Brain pericyte (primary cell): Measurements from ENCODE around the gene BDNF.
"Not testable (repeated sequence)": the region's sequence is repeated elsewhere in the genome, so short reads cannot be mapped to it uniquely, and the experiment has no call there.

Source experiments
- DNase-seq: peaks from one replicate; pipeline ENCODE4 v3.0.0-alpha.2; 2012; ENCODE audit warnings: low read depth, low spot score

Gene BDNF

DNA sequence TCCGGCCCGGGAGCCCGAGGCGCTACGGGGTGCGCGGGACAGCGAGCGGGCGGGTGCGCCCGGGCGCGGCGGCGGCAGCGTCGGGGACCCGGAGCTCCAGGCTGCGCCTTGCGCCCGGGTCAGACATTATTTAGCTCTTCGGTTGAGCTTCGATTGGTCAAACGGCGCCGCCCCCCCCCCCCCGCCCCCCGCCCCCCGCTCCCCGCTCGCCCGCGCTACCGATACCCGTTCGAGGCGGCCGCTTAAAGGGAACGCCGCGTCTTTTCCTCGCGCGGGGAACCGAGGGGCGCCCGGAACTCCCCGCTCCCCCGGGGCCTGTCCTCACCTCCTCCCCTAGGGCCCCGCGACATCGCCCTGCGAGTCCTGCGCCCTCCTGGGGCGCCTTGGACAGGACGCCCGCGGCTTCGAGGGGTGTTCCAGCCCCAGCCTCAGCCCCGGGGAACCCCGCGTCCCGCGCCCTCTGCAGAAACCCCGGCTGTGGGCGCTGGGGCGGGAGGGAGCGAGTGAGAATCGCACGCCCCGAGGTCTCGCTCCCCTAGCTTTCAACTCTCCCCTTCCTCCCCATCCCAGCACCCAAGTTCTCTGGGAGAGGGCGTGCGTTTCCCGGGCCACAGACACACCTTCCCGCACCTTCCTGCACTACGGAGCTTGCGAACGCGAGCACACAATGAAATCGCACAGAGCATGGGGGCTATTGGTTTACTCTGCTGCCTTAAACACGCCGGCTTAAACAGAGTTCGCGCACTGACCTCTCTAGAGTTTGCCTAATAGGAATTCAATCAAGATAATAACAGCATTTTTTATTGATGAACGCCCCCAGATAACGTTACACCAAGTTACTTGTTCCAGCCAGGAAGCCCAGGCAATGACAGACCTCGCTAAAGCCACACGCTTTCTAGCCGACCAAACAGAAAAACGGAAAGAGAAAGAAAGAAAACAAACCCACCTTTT is at the start of gene BDNF:
BDNF (minus strand) TSS at position 105 of the 951 bp plus-strand sequence. CDS start 41,891 bp downstream, outside the sequence.
- DNase-seq: no peak

DNA sequence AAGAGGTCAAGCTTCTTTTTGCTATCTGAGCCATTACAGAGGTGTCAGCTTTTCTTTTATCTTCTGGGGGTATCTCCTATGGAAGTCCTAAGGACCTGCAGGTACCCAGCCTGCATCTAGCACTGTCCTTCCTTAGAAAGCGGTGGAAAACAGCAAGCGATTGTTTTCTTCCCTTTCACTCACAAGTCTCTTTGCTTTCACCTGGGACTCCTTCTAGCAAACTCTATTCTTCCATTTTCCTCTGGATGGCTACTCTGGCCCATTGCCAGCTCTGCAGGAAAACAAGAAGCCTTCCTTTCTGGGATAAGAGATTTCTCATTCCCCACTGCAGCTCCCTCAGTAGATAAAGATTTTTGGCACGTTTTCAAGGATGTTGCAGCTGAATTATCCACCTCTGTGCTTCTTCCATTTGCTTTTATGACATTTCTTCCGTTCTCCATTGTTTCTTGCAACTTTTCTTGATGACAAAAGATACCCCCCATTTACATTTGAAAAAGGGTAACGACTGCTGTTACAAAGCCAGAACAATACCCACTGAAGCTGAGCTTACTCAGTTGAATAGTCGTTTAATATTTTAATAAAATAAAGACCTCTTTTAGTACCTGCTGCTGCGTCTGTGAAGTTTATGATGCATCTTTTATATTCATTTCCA is 40.2 kb upstream of the BDNF start:
- no peak for DNase-seq

DNA sequence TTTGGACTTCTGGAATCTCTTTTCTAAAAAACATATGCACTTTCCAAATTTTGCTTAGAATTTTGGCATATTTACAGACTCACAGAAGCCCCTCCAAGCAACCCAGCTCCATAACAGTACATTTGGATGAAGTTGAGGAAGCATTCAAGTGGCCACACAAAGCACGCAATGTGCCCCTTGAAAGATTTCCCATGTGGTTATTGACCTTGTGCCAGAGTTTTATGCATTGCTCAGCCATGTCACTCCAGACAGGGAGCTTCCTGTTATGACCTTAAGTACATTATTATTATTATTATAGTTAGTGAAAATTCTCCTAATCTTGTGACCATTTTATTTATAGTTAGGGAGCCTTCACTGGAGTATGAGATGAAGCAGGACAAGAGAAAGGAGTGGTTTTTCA is 35.0 kb upstream of the BDNF start:
- DNase-seq: no peak

DNA sequence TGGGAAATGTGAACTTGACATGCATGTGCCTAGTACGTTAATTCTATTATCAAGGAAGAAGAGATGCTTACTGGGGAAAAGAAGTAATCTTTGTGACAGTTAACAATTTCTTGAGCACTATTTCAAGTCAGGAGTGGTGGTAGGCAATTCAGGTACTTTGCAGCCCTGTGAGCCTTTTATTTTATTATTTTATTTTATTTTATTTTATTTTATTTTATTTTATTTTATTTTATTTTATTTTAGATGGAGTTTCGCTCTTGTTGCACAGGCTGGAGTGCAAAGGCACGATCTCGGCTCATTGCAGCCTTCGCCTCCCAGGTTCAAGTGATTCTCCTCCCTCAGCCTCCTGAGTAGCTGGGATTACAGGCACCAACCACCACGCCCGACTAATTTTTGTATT is 31.5 kb upstream of the BDNF start:
- DNase-seq: not testable (repeated sequence)

DNA sequence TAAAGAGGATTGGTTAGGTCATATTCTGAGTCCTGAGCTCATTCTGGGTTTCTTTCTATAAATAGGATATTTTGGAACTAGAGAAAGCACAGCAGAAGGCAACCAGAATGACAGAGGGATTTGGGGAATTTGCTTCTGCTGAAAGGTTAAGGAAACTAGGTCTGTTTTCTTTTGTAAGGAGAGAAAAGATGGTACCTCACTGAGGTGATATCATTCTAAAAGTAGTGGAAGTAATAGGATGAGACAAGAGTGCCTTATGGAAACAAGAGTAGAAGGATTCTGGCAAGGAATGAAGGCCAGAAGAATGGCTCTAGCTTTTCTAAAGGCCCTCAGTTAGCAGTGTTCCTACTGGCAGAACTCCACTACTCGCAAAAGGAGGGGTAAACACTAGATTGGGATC is 26.7 kb upstream of the BDNF start:
- DNase-seq: no peak

DNA sequence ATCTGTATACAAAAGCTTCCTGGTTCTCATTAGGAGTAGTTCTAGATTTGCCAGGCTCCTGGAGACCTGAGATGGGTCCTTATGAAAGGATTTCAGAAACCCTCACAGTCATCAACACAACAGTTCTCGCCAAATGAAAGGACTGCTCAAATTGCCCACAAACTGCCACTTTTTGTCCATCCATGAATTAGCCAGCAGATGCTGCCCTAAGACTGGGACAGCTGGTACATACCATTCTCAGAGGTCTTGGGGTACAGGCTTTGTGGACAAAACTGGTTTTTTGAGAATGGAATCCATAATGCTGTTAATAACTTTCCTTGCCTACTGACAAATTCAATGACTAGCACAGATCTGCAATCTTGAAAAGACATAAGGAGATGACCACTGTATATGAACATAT is 23.4 kb upstream of the BDNF start:
- DNase-seq: no peak

DNA sequence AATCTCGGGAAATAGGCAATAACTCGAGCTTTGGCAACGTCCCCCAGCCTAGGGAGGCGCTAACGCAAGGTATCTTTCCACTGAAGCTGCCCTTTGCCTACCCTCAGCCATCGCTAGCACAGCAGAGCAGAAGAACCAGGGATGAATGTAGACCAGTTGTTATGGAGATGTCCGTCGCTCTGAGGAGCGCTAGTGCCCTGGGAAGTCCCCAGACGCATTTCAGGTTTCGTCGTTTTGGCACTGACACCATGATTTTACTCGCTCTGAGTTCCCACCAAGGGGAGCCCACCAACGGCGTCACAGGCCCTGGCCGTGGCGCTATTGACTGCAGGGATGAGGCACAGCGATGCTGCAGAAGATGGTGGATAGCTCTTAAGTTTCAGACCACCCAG is 22.7 kb upstream of the BDNF start:
- no peak for DNase-seq

DNA sequence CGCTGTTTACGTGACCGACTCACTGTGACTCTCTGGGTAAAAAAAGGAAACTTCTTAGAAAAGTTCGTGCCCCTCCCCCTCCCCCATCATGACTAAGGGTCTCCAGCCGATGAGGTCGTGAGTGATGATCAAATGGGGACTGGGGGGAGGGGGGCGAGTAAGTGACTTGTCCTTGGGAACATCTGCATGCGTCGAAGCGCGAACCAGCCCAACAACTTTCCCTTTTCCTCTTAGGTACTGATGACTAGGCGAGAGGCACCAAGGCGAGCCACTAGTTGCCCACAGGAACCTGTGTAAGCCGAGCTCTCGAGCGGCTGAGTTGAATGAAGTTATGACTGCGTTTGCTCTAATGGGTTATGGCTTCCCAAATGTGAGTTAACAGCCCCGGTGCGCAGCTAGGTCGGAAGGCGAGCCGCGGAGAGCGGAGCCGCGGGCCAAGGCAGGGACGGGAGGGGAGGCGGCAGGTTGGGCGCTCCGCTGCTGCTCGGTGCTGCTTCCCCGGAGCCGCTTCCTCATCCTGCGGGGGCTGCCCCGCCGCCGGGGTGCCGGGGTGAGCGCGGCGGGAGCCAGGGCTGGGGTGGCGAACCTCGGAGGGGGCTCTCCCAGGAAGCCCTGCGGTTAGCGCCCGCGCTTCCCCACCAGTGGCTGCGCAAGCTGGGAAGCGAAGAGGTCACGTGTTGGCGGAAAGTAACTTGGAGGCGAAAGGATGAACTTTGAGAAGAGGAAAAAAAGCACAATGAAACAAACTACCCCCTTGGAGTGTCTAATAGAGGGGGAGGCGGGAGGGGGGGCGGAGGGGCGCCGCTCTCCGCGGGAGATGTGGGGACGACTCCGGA is 22.1 kb upstream of the BDNF start:
- DNase-seq: no peak

DNA sequence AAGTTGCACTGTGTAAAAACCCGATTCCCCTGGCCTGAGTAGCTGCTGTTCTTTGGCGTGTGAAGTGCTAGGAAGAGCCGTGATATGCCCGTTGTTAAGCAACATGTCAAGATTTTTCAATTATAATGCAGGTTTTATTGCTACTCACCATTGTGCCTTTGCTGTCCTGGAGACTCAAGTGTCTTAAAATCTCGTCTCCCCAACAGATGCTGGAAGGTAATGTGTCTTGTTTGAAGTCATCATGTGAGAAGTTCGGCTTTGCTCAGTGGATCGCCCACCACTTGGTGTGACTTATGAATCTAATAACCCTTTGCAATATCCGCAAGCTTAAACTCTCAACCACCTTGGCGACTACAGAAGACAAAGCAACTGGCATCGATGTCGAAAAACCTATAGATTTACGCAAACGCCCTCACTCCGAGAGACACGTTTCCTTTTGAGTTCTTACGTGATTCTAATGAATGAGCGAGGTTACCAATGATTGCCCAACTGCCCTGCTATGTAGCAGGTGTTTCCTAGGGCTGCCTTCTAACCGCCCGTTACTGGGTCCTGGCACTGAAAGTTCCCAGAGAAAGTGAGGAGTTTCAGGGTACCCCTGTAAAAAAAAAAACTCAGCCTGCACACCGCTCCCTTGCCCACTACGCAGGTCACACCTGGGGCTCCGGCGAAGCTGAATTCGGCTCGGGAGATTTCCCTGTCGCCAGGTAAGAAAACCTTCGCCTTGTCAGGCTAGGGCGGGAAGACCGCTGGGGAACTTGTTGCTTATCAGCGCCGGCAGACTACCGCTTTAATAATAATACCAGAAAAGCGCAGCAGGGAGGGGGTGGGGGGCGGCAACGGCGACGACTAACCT is 21.2 kb upstream of the BDNF start:
- DNase-seq: no peak

DNA sequence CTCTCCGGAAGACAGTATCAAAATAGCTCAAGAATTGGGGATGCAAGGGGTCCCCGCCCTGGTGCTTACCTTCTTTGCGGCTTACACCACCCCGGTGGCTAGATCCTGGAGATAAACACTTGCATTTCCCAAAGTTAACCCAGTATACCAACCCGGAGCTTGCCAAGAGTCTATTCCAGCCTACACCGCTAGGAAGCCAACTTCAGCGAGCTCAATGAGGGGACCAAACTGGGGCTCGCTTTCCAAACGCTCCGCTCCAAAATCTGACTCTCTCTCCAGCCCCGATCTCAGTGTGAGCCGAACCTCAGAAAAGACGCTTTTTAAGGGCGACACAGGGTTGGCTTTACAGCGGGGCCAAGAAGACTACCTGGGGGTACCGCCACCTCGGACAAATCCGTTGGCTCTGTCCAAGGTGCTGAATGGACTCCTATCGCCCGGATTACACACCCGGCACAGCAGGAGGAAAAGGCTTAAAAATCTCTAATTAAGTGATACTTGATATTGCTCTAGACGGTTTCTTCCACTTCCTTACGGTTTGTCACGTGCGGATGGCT is 20.1 kb upstream of the BDNF start:
- DNase-seq: no peak

DNA sequence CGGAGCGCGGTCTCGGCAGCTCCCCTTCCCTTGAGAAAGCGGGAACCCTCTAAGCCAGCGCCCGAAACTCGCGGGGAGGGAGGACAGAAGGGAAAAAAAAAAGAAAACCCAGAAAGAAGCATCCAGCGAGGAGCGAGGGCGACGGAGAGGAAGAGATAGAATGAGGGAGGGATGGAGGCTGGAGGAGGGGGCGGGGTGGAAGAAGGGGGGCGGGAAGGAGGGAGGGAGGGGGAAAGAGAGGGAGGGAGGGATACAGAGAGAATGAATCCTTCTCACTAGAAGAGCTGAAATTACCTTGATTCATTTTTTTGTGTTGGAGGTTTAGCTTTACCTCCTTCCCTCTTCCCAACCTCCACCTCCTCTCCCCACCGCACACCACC is 19.3 kb upstream of the BDNF start:
- DNase-seq: no peak

DNA sequence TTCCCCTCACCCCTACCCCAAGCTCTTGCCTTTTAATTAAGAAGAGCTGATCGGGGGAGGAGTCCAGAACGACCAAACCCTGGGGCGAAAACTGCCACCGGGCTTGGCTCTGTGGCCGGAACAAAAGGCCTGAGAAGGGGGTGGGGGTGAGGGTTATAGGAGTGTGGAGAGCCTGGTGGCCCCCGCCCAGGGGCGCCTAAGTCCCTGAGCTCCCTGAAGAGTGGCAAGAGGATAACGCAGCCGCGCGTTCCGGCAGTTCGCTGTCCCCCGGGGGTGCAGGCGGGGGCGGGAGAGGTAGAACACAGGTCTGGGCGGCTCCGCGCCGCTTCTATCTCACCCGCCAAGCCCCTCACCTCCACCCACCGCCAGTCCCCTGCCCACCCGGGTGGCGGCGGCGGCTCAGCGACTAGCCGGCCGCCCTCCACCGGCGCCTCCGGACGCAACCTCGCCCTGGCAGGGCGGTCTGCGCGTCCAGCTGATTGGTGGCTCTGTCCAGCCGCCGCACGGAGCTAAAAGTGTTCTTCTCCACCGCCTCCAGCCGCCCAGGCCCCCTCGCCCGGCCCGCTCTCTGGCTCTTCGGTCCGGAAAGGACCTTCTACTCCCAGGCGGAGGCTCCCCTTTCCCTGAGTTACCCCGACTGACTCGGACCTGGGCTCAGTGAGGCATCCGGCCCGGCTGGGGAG is 18.7 kb upstream of the BDNF start:
- no peak for DNase-seq

DNA sequence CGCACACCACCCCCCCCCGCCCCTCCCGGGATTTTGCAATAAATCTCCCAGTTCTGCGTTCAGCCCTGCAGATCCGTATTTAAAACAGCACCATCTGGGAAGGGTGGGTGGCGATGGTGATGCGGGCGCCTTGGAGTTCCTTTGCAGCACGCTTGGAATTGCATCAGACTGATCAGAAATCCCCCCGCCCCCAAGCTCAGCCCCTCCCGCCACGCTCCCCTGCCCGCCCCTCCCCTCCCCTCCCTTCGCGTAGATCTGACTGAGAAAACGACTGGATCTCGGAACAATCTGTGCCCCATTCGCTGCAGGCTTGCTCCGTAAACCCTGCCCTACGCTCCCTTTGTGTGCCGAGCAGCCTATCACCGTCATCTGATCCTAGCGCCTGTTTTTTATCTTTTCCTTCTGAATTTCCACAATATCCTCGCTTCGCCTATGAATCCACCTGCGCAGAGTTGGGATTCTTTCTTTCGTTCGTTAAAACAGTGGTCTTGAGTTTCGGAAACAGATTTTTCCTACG is 18.1 kb upstream of the BDNF start:
- no peak for DNase-seq

DNA sequence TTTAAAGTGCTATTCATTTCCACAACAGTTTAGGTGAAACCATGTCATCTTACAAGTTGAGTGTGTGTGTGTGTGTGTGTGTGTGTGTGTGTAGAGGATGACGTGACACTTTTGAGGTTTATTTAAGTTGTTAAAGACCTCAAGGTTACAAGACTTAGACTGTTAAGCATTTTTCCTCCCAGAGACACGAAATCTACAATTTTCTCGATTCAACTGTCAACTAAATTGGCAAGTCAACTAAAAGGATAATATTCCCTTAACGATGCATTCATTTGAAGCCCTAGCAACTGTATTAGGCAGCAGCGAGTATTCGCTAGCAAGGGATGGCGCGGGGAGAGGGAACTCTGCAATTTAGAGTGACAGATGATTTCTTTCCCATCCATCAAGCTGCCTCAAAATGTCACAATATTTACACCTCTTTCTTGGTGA is 17.6 kb upstream of the BDNF start:
- no peak for DNase-seq

DNA sequence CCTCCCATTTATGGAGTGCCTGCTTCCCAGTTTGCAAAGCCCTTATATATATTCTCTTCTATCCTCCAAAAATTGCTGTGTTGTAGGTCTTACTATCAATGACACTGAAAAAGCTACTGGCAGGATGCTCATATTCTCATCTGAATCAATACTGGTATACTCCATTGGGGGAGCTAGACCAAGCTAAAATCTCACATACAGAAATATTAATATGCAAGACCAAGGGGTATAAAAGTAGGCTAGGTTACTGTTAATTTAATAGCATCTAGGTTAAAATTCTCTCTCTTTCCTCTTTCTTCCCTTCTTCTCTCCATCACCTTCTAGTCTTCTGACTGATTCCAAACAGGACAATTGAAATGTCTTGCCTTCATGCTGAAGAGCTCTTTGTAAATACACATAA is 17.1 kb upstream of the BDNF start:
- DNase-seq: no peak

DNA sequence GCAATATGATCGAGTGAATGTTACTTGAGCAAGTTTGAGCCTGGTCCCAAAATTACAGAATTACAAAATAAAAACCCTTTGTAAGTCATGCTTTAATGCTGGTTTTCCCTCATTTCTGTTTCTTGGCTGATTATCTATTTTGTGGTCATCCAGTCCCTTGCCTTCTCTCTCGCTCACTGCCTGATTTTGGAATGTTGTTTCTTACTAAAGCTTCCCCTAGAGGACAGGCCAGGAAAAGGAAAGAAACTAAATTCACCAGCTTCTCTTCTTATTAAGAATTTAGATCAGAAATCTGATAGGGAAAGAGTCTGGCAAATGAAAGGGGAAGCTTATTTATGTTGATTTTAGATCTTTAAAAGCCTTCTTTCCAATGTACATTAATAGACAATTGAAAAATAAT is 16.6 kb upstream of the BDNF start:
- DNase-seq: no peak

DNA sequence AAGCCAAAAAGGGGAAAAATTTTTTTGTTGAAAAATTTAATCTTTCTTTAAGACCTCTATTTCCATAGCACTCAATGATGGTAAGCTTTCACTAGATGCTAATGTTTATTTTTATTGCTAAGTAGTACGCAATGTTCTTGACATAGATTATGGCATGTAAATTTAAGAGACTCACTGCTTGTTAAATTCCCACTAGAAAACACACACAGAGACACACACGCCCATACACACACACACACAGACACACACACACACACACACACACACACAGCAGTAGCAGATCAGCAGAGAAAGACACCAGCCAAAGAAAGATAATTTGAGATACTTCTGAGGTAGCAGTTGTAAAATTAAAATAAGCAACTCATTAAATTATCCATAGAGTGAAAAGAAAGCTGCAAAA is 16.0 kb upstream of the BDNF start:
- DNase-seq: no peak

DNA sequence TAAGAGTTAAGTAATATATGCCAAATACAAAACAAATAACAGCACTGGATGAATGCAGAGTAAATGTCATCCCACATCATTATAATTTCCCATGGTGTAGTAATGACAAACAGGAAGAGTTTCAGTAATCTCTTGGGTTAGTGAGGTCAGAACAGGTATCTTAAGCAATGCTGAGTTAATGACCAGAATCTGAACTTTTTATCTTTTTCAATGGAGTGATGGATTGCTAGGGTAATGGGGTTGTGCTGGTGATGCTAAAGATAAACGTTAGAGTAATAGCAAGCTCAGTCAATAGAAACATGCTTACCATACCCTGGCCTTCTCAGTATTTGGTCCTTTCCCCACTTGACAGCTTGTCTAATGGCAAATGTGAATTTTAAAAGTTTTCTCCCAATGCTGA is 11.5 kb upstream of the BDNF start:
- DNase-seq: no peak

DNA sequence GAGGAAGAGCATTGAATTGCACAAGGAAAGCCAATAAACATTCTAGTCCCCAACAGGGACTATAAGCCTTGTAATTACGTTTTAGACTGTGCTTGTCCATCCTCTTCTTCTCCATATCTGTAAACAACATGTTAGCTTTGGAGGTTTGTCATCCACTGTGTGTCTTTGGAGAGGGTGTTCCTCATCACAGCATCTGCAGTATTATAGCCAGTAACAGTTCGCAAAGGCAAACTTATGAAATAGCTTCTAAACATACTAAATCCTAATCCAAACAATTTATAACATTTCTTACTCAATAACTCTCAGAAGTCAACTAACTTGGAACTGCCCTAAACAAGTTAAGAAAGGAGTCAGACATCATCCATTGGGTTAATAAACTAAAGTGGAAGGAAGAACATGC is 10.3 kb upstream of the BDNF start:
- DNase-seq: no peak

DNA sequence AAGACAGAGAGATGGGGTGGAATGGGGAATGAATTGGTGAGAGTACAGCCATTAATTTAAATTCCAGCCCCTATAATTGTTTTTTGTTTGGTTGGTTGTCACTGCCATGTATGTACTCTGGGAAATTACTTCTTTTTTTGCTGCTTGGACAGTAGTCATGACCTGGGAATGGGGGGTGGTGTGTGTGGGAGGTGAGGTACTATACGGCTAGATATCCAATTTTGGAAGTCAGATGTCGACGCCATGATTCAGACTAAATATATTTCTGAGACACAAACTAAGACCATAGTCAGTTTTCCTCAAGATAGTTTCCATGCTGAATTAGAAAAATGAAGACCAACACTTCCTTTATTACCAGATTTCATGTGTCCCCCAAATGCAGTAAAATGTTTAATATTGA is 7.4 kb upstream of the BDNF start:
- DNase-seq: no peak
